ENCODE data around the gene HOXB2. TPM values are rescaled to one million over a fixed set of nuclear protein-coding genes. Genes with fewer than 3 reads are reported as not detected.

The HOXB2 gene
- total and polyA plus RNA-seq, 8 donors, result 6.7 to 83.0 (median 12.4) TPM

GRCh38 chr17:48577946-48578615 lies 33.2 kb upstream of the HOXB2 start, which contains the start of gene HOXB4:
Gene HOXB4 (minus strand): TSS chr17:48578350. CDS start chr17:48578319, 31 bp downstream.
- peak within 1 kb of the TSS; percentile 57 to 61 (median 58) for H3K4me3 ChIP-seq

GRCh38 chr17:48577330-48577945 lies 32.5 kb upstream of the HOXB2 start:
- intact Hi-C loops (cut with DNase I; ENCODE audit: low total_unique reads), result no loop called here
- Histone ChIP-seq H3K9me3 (no peaks in the 10 kb centered on the region), H3K36me3 (no peaks in the 10 kb centered on the region), H3K4me3 (peak overlapping the region; percentile 57 to 61 (median 58)), H3K27ac (peak overlapping the region; percentile 61 to 95 (median 93)), H3K4me1 (peaks cover 17 to 70% (median 45%) of the 10 kb centered on the region in 4 donors), H3K27me3 (peaks cover 0 to 100% (median 90%) of the 10 kb centered on the region in 3 donors)
- 3 to 11% (median 7%) methylated on average over 10 to 19 of the region's 19 CpGs for WGBS, 5 donors
- no peak for DNase-seq
- TF ChIP-seq POLR2AphosphoS5 (IDR thresholded peaks at IDR 0.05) (peak in 1 of 3 donors; percentile 38), CTCF (IDR thresholded peaks at IDR 0.05) (no peak), EP300 (IDR thresholded peaks at IDR 0.05) (no peak), POLR2A (IDR thresholded peaks at IDR 0.05) (no peak)

More at GRCh38 chr17:48577946-48578615, 33.2 kb upstream of the HOXB2 start, which contains the start of gene HOXB4:
- Histone ChIP-seq H3K4me1 (peaks cover 14 to 69% (median 43%) of the 10 kb centered on the region in 4 donors), H3K9me3 (no peaks in the 10 kb centered on the region), H3K27me3 (peaks cover 0 to 100% (median 96%) of the 10 kb centered on the region in 3 donors), H3K36me3 (no peaks in the 10 kb centered on the region), H3K27ac (peak within 1 kb of the TSS; percentile 61 to 95 (median 93))
- DNase-seq, result peak; percentile 59 to 93
- 2 to 5% (median 4%) methylated on average over 21 to 58 of the region's 58 CpGs for WGBS, 5 donors
- intact Hi-C loops (cut with DNase I; ENCODE audit: low total_unique reads), result no loop called here
- TF ChIP-seq POLR2A (IDR thresholded peaks at IDR 0.05) (no peak), CTCF (IDR thresholded peaks at IDR 0.05) (no peak), POLR2AphosphoS5 (IDR thresholded peaks at IDR 0.05) (no peak), EP300 (IDR thresholded peaks at IDR 0.05) (no peak)

- peak overlapping the region; percentile 57 to 61 (median 58) for H3K4me3 ChIP-seq
- peak in 1 of 3 donors; percentile 27 for TF ChIP-seq POLR2AphosphoS5 (IDR thresholded peaks at IDR 0.05)
- TF ChIP-seq POLR2A (IDR thresholded peaks at IDR 0.05), result no peak
- TF ChIP-seq CTCF (IDR thresholded peaks at IDR 0.05), result no peak
These were observed 31.8 kb upstream of the HOXB2 start for GRCh38 chr17:48576479-48577309.

More at GRCh38 chr17:48576479-48577309, 31.8 kb upstream of the HOXB2 start:
- Histone ChIP-seq H3K27me3 (peaks cover 0 to 100% (median 82%) of the 10 kb centered on the region in 3 donors), H3K27ac (peak overlapping the region; percentile 61 to 95 (median 93)), H3K4me1 (peaks cover 17 to 70% (median 46%) of the 10 kb centered on the region in 4 donors), H3K9me3 (no peaks in the 10 kb centered on the region), H3K36me3 (no peaks in the 10 kb centered on the region)
- DNase-seq, result no peak
- intact Hi-C loops (cut with DNase I; ENCODE audit: low total_unique reads), result no loop called here
- 5 to 14% (median 11%) methylated on average over 30 to 43 of the region's 43 CpGs for WGBS, 5 donors
